HAP-1 (cell line): Measurements from ENCODE around the gene ASB1.
A peak's percentile ranks its signal among the peaks of the same experiment; 100 is the strongest.

Source experiments
- DNase-seq, 2 experiments: peaks; one replicate each; pipeline ENCODE4 v3.0.0-alpha.2; 2016 to 2020; ENCODE audit warnings: low spot score in 2 of 2
- H3K27me3 ChIP-seq: fragments of 250-450 bp; sonication (Bioruptor Pico); 2 replicates; pipeline ENCODE4 v1.5.1; 2020; ENCODE audit warnings: low read depth, mild to moderate bottlenecking, moderate library complexity
- H3K36me3 ChIP-seq: fragments of 250-450 bp; sonication (Bioruptor Pico); replicated peaks from 2 replicates; pipeline ENCODE4 v1.5.1; 2020; ENCODE audit warnings: mild to moderate bottlenecking
- H3K4me1 ChIP-seq: fragments of 250-450 bp; sonication (Bioruptor Pico); 2 replicates; pipeline ENCODE4 v1.5.1; 2020; ENCODE audit warnings: mild to moderate bottlenecking
- H3K4me3 ChIP-seq: fragments of 250-450 bp; sonication (Bioruptor Pico); 2 replicates; pipeline ENCODE4 v1.5.1; 2020; ENCODE audit warnings: mild to moderate bottlenecking, moderate library complexity
- H3K9me3 ChIP-seq: fragments of 250-450 bp; sonication (Bioruptor Pico); 2 replicates; pipeline ENCODE4 v1.5.1; 2020; ENCODE audit warnings: mild to moderate bottlenecking, moderate library complexity
- in situ Hi-C: fragments of 300-500 bp; cut with MboI; formaldehyde crosslinking; loops from 3 replicates; pipeline ENCODE4 v1.14.3; 2020; ENCODE audit warnings: low sequenced_read_pairs, inconsistent platforms, mixed read lengths

Gene ASB1

GRCh38 chr2:238426568-238427434 is at the start of gene ASB1:
TSS of gene ASB1 (plus strand) at chr2:238426927. CDS start at chr2:238427071, 144 bp downstream.
- peaks cover 5% of the 10 kb centered on the region; the same call in 1 of the 2 replicates for H3K9me3 ChIP-seq
- no peaks in the 10 kb centered on the region; the same call in none of the 2 replicates for H3K36me3 ChIP-seq
- H3K4me1 ChIP-seq, result peaks cover 11% of the 10 kb centered on the region
- peak; percentile 60 to 88 for DNase-seq
- in situ Hi-C loops, result no loop called here
- H3K4me3 ChIP-seq, result peak within 1 kb of the TSS; percentile 82
- no peaks in the 10 kb centered on the region for H3K27me3 ChIP-seq

DNA sequence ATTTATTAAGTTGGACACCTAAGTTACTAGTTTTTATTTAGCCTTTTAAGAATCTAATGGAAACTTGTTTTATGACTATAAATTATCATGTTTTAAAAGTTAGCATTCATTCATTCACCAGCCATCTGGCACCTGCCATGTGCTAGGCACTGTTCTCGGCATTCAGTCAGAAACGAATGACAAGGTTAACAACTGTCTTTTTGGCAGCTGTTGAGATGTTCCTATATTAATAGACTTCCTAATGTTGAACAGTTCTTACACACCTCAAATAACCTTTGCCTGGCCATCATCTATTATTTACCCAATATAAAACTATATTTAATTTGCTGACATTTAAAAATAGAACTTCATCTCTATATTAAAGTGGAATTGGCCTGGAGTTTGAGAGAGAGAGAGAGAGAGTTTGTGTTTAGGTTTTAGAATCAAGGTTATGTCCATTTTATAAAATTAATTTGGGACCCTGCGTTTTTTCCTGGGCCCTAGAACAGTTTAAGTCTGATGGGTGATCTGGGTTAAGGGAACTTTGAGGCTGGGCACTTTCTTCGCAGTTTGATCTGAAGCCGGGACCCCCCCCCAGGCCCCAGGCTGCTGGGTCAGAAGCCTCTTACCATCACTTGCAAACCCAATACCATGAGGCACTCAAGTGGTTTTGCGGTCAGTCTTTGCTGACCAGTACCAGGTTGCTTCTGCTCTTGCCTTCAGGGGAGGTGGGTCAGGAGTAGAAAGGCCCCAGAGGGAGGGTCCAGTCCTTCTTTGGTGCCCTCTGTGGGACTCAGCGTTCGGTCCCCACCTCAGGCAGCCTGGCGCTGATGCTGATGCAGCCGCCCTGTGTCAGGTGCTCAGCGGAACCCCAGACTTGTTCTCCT is 48.3 kb upstream of the ASB1 start:
- no peaks in the 10 kb centered on the region for H3K9me3 ChIP-seq
- no peaks in the 10 kb centered on the region for H3K4me1 ChIP-seq
- in situ Hi-C loops, result no loop called here
- H3K36me3 ChIP-seq, result no peaks in the 10 kb centered on the region
- no peak overlapping the region for H3K4me3 ChIP-seq
- H3K27me3 ChIP-seq, result no peaks in the 10 kb centered on the region
- no peak for DNase-seq

DNA sequence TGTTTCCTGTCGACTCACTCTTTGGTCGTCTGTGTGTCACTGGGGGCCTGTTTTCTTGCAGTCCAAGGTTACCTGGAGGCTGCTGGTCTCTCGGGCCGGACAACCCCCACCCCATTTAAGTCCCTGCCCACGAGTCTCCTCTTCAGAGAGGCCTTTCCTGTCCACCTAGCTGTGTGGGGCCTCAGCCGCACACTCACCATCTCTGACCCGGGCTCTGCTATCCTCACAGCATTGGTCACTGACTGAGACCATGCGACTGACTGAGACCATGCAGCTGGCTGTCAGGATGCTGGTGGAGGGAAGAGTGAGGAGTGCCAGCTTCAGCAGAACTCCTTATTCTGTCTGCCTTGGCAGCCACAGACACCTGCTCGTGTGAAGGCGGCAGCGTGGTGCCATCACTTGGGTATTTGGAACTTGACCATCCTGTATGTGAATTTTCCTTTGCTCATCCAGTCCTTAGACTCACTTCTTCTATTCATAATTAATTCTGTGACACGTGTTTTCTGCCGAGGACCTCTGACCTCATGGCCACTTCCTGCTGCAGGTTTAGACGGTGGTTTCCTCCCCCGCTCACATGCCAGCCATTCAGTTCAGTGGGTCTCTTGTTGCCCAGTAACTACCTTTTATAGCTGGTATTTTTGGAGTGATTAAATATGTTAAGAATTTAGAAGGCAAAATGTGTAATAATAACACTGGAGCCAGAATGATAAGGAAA is 47.5 kb upstream of the ASB1 start:
- in situ Hi-C loops, result no loop called here
- Histone ChIP-seq H3K36me3 (no peaks in the 10 kb centered on the region), H3K4me1 (no peaks in the 10 kb centered on the region), H3K27me3 (no peaks in the 10 kb centered on the region), H3K4me3 (no peak overlapping the region), H3K9me3 (no peaks in the 10 kb centered on the region)
- no peak for DNase-seq

DNA sequence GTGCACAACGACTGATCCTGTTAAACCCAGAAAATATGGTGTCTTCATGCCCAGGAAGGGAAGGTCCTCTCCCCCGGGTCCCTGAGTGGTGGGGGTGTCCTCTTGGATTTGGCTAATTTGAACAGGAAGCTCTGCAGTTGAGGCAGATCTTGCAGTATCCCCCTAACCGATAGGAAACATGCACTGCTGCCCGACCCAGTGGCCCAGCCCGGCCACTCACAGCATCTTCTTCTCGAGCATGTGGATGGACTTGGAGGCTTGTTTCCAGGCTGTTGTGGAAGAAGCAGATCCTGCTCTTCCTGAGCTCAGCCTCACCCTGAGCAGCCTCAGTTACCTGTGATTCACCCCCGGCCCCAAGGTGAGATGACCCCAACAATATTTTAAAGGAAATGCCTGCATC is 46.4 kb upstream of the ASB1 start:
- H3K4me3 ChIP-seq, result no peak overlapping the region
- no peaks in the 10 kb centered on the region for H3K9me3 ChIP-seq
- no peaks in the 10 kb centered on the region for H3K4me1 ChIP-seq
- no peaks in the 10 kb centered on the region for H3K27me3 ChIP-seq
- H3K36me3 ChIP-seq, result no peaks in the 10 kb centered on the region
- in situ Hi-C loops, result no loop called here
- no peak for DNase-seq

GRCh38 chr2:238380785-238381184 is 45.9 kb upstream of the ASB1 start:
- Histone ChIP-seq H3K4me3 (no peak overlapping the region), H3K9me3 (no peaks in the 10 kb centered on the region), H3K36me3 (no peaks in the 10 kb centered on the region), H3K27me3 (no peaks in the 10 kb centered on the region), H3K4me1 (no peaks in the 10 kb centered on the region)
- in situ Hi-C loops, result no loop called here
- no peak for DNase-seq

DNA sequence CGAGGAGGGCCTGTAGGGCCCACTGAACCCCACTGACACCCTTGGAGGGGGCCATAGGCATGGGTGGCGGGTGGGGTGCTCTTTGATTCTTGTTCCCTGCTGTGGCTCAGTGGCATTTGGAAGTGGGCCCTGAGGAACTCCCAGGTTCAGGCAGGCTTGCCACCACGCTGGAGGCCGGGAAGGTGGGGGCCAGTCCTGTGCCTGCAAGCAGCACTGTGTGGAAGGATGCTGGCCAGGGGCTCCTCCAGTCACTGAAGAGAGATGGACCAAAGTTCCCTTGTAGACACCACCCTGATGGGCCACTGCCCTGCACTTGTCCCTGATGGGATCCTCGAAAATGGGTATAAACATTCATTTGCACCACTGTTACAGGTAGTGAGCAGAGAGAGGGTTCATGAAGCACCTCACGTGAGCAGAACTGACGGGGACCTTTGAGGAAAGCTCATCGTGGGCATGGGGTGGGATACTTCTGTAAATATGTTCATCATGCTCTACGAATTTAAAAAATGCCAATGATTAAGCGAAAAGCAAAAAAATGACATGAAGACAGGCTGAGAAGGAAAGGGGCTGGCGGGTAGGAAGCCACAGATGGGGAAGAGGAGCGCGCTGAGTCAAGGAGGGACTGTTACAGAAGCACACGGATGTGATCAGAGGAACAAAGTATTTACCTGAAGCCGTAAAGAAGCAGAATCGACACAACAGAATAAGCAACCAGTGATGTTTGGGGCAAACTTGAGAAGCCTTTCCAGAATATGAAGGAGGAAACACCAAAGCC is 45.2 kb upstream of the ASB1 start:
- H3K27me3 ChIP-seq, result no peaks in the 10 kb centered on the region
- in situ Hi-C loops, result no loop called here
- H3K36me3 ChIP-seq, result no peaks in the 10 kb centered on the region
- no peaks in the 10 kb centered on the region for H3K4me1 ChIP-seq
- no peaks in the 10 kb centered on the region for H3K9me3 ChIP-seq
- H3K4me3 ChIP-seq, result no peak overlapping the region
- no peak for DNase-seq

GRCh38 chr2:238382381-238382781 is 44.3 kb upstream of the ASB1 start:
- no peaks in the 10 kb centered on the region for H3K36me3 ChIP-seq
- no peaks in the 10 kb centered on the region for H3K27me3 ChIP-seq
- no peaks in the 10 kb centered on the region for H3K4me1 ChIP-seq
- H3K4me3 ChIP-seq, result no peak overlapping the region
- DNase-seq, result no peak
- in situ Hi-C loops, result no loop called here
- H3K9me3 ChIP-seq, result no peaks in the 10 kb centered on the region

DNA sequence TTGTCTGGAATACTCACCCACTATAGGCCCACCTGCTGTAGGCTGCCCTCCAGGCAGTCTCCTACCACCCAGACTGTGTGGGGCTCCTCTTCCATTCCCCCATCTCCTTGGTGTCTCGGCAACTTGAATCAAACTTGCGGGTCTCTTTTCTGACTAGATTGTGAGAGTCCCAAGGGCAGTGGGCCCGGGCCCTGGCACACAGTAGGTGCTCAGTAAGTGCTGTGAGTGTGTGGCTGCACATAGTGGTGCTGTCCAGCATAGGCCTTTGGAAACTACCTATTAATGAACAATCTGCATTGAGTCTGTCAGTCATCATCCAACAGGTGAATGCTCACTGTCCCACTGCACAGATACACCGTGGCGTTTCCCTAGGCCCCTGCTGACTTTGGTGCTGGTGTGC is 43.6 kb upstream of the ASB1 start:
- no peaks in the 10 kb centered on the region for H3K9me3 ChIP-seq
- H3K27me3 ChIP-seq, result no peaks in the 10 kb centered on the region
- H3K36me3 ChIP-seq, result no peaks in the 10 kb centered on the region
- H3K4me1 ChIP-seq, result no peaks in the 10 kb centered on the region
- in situ Hi-C loops, result no loop called here
- H3K4me3 ChIP-seq, result no peak overlapping the region
- DNase-seq, result no peak

DNA sequence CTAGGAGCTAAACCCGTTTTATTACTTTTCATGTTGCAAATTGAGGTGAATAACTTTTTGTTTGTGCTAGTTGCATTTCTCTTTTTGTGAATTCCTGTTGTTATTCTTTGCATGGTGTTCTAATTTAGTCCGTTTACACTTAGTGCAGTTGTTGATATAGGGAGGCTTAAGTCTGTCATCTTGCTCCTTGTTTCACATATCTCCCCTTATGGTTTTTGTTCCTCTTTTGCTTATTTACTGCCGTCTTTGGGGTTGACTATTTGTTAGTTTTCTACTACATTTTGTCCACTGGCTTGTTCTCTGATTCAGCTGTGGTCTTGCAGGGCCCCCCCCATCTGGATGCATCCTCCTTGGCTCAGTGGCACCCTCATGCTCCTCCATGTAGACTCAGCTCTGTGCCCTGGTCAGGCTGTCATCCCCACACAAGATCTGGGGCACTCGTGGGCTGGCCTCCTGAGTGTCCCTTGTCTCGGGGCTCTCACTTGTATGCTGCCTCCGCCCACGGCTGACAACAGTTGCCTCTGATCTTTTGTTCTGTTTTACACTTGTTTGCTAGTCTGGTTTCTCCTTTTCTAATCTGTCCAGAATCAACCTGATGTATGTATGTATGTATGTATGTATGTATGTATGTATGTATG is 42.9 kb upstream of the ASB1 start:
- H3K27me3 ChIP-seq, result no peaks in the 10 kb centered on the region
- no peaks in the 10 kb centered on the region for H3K4me1 ChIP-seq
- in situ Hi-C loops, result no loop called here
- no peak overlapping the region for H3K4me3 ChIP-seq
- no peaks in the 10 kb centered on the region for H3K36me3 ChIP-seq
- no peak for DNase-seq
- H3K9me3 ChIP-seq, result no peaks in the 10 kb centered on the region

GRCh38 chr2:238387332-238387731 is 39.4 kb upstream of the ASB1 start:
- Histone ChIP-seq H3K36me3 (no peaks in the 10 kb centered on the region), H3K4me3 (no peak overlapping the region), H3K9me3 (no peaks in the 10 kb centered on the region), H3K4me1 (no peaks in the 10 kb centered on the region), H3K27me3 (no peaks in the 10 kb centered on the region)
- no peak for DNase-seq
- in situ Hi-C loops, result no loop called here

- in situ Hi-C loops, result no loop called here
- no peaks in the 10 kb centered on the region for H3K9me3 ChIP-seq
- H3K36me3 ChIP-seq, result no peaks in the 10 kb centered on the region
- no peaks in the 10 kb centered on the region for H3K27me3 ChIP-seq
- no peaks in the 10 kb centered on the region for H3K4me1 ChIP-seq
- no peak for DNase-seq
- H3K4me3 ChIP-seq, result no peak overlapping the region
Measured at GRCh38 chr2:238388794-238389193, 37.9 kb upstream of the ASB1 start.

- DNase-seq, result no peak
- Histone ChIP-seq H3K9me3 (no peaks in the 10 kb centered on the region), H3K36me3 (no peaks in the 10 kb centered on the region), H3K4me1 (no peaks in the 10 kb centered on the region), H3K4me3 (no peak overlapping the region), H3K27me3 (no peaks in the 10 kb centered on the region)
- in situ Hi-C loops, result no loop called here
Measured at GRCh38 chr2:238389988-238390589, 36.6 kb upstream of the ASB1 start.
